Neural cell (in vitro differentiated cells): ENCODE results near the gene TMEM175. TPM values are rescaled to one million over a fixed set of nuclear protein-coding genes. Genes with fewer than 3 reads are reported as not detected.

Experiments used
- H2AFZ ChIP-seq: fragments of 200-600, 300-800 bp; sonication (generic), shearing (Covaris generic); 2 replicates; pipeline ENCODE4 v1.6.0; 2014; ENCODE audit warnings: low read depth, mild to moderate bottlenecking, antibody characterized with exemption, low read length, moderate library complexity
- H3F3A ChIP-seq: fragments of 200-600 bp; shearing (Covaris generic); 2 replicates; pipeline ENCODE4 v1.6.1; 2016; ENCODE audit warnings: mild to moderate bottlenecking, moderate library complexity, mixed read lengths, antibody characterized with exemption, low read length; ENCODE audit not compliant: insufficient read depth, poor library complexity, severe bottlenecking
- H3K27ac ChIP-seq: fragments of 200-600, 300-800 bp; sonication (generic), shearing (Covaris generic); 2 replicates; pipeline ENCODE4 v1.5.1; 2014; ENCODE audit warnings: mild to moderate bottlenecking, low read length, moderate library complexity
- H3K27me3 ChIP-seq: fragments of 300-800, 200-600 bp; sonication (generic), shearing (Covaris generic); 2 replicates; pipeline ENCODE4 v1.6.0; 2014; ENCODE audit warnings: mild to moderate bottlenecking, low read depth, low read length, moderate library complexity; ENCODE audit not compliant: insufficient read depth
- H3K36me3 ChIP-seq: fragments of 300-800, 200-600 bp; sonication (generic), shearing (Covaris generic); 2 replicates; pipeline ENCODE4 v1.5.1; 2014; ENCODE audit warnings: mild to moderate bottlenecking, antibody characterized with exemption, low read length, moderate library complexity; ENCODE audit not compliant: insufficient read depth
- H3K4me2 ChIP-seq: fragments of 300-800, 200-600 bp; sonication (generic), shearing (Covaris generic); 2 replicates; pipeline ENCODE4 v1.6.0; 2014; ENCODE audit warnings: mild to moderate bottlenecking, low read length
- H3K4me3 ChIP-seq: fragments of 300-800, 200-600 bp; sonication (generic), shearing (Covaris generic); 2 replicates; pipeline ENCODE4 v1.5.1; 2014; ENCODE audit warnings: mild to moderate bottlenecking, low read length, moderate library complexity
- H3K79me2 ChIP-seq: fragments of 200-600 bp; shearing (Covaris generic); replicated peaks from 2 replicates; pipeline ENCODE4 v1.6.0; 2014; ENCODE audit warnings: mild to moderate bottlenecking, low read length, moderate library complexity; ENCODE audit not compliant: insufficient read depth
- H3K9ac ChIP-seq: fragments of 300-800, 200-600 bp; sonication (generic), shearing (Covaris generic); 2 replicates; pipeline ENCODE4 v1.6.1; 2016; ENCODE audit warnings: mild to moderate bottlenecking, low read length, mixed read lengths
- H3K9me2 ChIP-seq: fragments of 200-600 bp; shearing (Covaris generic); 2 replicates; pipeline ENCODE4 v1.6.1; 2016; ENCODE audit warnings: mild to moderate bottlenecking, low read length, mixed read lengths; ENCODE audit not compliant: insufficient read depth
- H3K9me3 ChIP-seq: fragments of 200-600, 300-800 bp; sonication (generic), shearing (Covaris generic); 2 replicates; pipeline ENCODE4 v1.6.1; 2016; ENCODE audit warnings: mild to moderate bottlenecking, mixed run types, low read length, moderate library complexity, mixed read lengths
- H4K20me1 ChIP-seq: fragments of 200-600 bp; shearing (Covaris generic); 2 replicates; pipeline ENCODE4 v1.6.1; 2016; ENCODE audit warnings: mild to moderate bottlenecking, mixed run types; ENCODE audit not compliant: insufficient read depth
- EP300 ChIP-seq: fragments of 450-650 bp; conservative IDR thresholded peaks from 2 replicates; pipeline ENCODE4 v1.6.1; 2014; ENCODE audit warnings: antibody characterized with exemption, mild to moderate bottlenecking, moderate library complexity; ENCODE audit not compliant: poor library complexity, severe bottlenecking
- EZH2 ChIP-seq: fragments of 200-600, 300-800 bp; shearing (Covaris generic), sonication (generic); IDR thresholded peaks from 2 replicates; pipeline ENCODE4 v1.6.1; 2014; ENCODE audit warnings: antibody characterized with exemption, low read length, borderline replicate concordance, mild to moderate bottlenecking; ENCODE audit not compliant: insufficient read depth, poor library complexity, severe bottlenecking
- MXI1 ChIP-seq: fragments of 450-650 bp; conservative IDR thresholded peaks from 2 replicates; pipeline ENCODE4 v1.6.1; 2014; ENCODE audit warnings: antibody characterized with exemption, mild to moderate bottlenecking; ENCODE audit not compliant: poor library complexity, severe bottlenecking
- POLR2AphosphoS5 ChIP-seq: IDR thresholded peaks from 2 replicates; pipeline ENCODE4 v1.6.1; 2012
- RAD21 ChIP-seq: fragments of 450-650 bp; conservative IDR thresholded peaks from 2 replicates; pipeline ENCODE4 v1.6.1; 2014; ENCODE audit warnings: antibody characterized with exemption, mild to moderate bottlenecking, moderate library complexity
- SMC3 ChIP-seq: fragments of 450-650 bp; conservative IDR thresholded peaks from 2 replicates; pipeline ENCODE4 v1.6.1; 2014; ENCODE audit warnings: antibody characterized with exemption, mild to moderate bottlenecking, moderate library complexity; ENCODE audit not compliant: poor library complexity
- TAF1 ChIP-seq: IDR thresholded peaks from 2 replicates; pipeline ENCODE4 v1.6.1; 2012; ENCODE audit warnings: low read depth
- polyA plus RNA-seq: library from polyadenylated mRNA; depleted of rRNA; stranded (reverse); fragments of >200 nt; gene quantifications from 2 replicates; pipeline ENCODE4 v1.2.3, GENCODE V29; 2014
- TF ChIP-seq, protein P1 (sequence below): fragments of 450-650 bp; IDR thresholded peaks from 2 replicates; pipeline ENCODE4 v1.5.1; 2014; ENCODE audit warnings: antibody characterized with exemption, mild to moderate bottlenecking, moderate library complexity; ENCODE audit not compliant: poor library complexity, severe bottlenecking
- TF ChIP-seq, protein P2 (sequence below): IDR thresholded peaks from 2 replicates; pipeline ENCODE4 v1.6.1; 2012; ENCODE audit warnings: borderline replicate concordance

TMEM175 gene
- polyA plus RNA-seq, 1 donor from 2014 or later = 36.9 TPM

DNA sequence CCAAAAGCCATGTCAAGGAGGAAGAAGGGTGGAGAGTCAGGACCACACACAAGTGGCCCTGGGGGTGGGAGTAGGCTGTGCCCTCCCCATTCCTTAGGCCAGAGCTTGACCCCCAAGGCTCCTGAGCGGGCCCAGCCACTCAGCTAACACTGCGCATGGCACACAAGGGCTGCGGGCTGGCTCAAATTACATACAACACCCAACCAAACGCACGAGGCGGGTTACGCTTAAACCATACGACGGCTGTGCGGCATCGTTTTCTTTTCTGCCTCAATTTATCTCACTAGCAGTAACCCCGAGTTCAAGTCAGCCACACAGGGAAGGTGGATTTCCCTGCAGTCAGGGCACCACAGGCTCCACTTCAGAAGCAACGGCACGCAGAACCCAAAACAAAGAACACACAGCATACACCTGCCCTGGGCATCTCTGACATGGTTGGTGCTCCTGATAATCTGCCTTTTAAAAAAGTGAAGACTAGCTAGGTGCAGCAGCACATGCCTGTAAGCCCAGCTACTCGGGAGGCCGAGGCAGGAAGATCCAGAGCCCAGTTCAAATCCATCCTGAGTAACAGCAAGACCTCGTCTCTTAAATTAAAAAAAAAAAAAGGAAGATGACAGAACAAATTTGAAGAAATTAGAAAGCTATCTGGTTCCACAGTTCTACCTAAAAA is 3.0 kb upstream of the TMEM175 start:
- H3K4me3 ChIP-seq = no peak overlapping the region
- TF ChIP-seq EP300 = no peak
- TF ChIP-seq TAF1 = no peak
- TF ChIP-seq EZH2 = no peak
- no peak for TF ChIP-seq MXI1
- no peak for TF ChIP-seq SMC3
- TF ChIP-seq, protein P1, sequence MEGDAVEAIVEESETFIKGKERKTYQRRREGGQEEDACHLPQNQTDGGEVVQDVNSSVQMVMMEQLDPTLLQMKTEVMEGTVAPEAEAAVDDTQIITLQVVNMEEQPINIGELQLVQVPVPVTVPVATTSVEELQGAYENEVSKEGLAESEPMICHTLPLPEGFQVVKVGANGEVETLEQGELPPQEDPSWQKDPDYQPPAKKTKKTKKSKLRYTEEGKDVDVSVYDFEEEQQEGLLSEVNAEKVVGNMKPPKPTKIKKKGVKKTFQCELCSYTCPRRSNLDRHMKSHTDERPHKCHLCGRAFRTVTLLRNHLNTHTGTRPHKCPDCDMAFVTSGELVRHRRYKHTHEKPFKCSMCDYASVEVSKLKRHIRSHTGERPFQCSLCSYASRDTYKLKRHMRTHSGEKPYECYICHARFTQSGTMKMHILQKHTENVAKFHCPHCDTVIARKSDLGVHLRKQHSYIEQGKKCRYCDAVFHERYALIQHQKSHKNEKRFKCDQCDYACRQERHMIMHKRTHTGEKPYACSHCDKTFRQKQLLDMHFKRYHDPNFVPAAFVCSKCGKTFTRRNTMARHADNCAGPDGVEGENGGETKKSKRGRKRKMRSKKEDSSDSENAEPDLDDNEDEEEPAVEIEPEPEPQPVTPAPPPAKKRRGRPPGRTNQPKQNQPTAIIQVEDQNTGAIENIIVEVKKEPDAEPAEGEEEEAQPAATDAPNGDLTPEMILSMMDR = no peak
- TF ChIP-seq, protein P2, sequence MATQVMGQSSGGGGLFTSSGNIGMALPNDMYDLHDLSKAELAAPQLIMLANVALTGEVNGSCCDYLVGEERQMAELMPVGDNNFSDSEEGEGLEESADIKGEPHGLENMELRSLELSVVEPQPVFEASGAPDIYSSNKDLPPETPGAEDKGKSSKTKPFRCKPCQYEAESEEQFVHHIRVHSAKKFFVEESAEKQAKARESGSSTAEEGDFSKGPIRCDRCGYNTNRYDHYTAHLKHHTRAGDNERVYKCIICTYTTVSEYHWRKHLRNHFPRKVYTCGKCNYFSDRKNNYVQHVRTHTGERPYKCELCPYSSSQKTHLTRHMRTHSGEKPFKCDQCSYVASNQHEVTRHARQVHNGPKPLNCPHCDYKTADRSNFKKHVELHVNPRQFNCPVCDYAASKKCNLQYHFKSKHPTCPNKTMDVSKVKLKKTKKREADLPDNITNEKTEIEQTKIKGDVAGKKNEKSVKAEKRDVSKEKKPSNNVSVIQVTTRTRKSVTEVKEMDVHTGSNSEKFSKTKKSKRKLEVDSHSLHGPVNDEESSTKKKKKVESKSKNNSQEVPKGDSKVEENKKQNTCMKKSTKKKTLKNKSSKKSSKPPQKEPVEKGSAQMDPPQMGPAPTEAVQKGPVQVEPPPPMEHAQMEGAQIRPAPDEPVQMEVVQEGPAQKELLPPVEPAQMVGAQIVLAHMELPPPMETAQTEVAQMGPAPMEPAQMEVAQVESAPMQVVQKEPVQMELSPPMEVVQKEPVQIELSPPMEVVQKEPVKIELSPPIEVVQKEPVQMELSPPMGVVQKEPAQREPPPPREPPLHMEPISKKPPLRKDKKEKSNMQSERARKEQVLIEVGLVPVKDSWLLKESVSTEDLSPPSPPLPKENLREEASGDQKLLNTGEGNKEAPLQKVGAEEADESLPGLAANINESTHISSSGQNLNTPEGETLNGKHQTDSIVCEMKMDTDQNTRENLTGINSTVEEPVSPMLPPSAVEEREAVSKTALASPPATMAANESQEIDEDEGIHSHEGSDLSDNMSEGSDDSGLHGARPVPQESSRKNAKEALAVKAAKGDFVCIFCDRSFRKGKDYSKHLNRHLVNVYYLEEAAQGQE = no peak
- no peak for TF ChIP-seq RAD21
- TF ChIP-seq POLR2AphosphoS5 = no peak
- no peaks in the 10 kb centered on the region for H3K27me3 ChIP-seq
- no peaks in the 10 kb centered on the region for H4K20me1 ChIP-seq
- H3K4me2 ChIP-seq = no peak overlapping the region
- H3K9ac ChIP-seq = no peak overlapping the region
- no peaks in the 10 kb centered on the region for H3K9me3 ChIP-seq
- H3K9me2 ChIP-seq = no peaks in the 10 kb centered on the region
- no peak overlapping the region for H3K27ac ChIP-seq
- H3K36me3 ChIP-seq = no peaks in the 10 kb centered on the region
- no peaks in the 10 kb centered on the region for H3F3A ChIP-seq
- H2AFZ ChIP-seq = no peak overlapping the region
- H3K79me2 ChIP-seq = peaks cover 40% of the 10 kb centered on the region

DNA sequence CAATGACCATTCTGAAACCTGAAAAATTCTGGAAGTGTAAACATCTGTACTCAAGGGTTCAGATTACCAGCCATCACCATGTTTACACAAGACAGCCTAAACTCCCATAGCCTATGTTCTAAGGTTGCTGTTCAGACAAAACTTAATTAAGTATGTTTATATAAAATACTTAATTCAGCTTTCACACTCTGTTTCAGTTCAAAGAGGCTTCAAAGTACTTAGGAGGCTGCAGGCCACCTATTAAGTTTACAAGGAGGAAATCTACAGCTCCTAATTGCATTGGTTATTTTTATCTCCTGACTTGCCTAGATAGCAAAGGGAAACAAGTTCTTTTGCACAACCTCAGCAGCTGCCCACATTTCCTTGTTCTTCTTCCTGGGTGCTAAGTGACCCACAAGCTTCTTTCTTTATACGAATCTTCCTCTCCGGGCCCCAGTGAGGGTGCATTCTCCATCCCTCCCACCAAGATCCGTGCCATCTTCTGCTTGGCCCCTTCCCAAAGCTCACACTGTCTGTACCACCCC is 2.2 kb upstream of the TMEM175 start:
- no peak overlapping the region for H3K9ac ChIP-seq
- H3K79me2 ChIP-seq = peaks cover 40% of the 10 kb centered on the region
- H3K9me2 ChIP-seq = no peaks in the 10 kb centered on the region
- peak overlapping the region; percentile 79 for H3K4me3 ChIP-seq
- no peak overlapping the region for H3K4me2 ChIP-seq
- no peaks in the 10 kb centered on the region for H3K9me3 ChIP-seq
- no peaks in the 10 kb centered on the region for H3K36me3 ChIP-seq
- no peaks in the 10 kb centered on the region for H3F3A ChIP-seq
- no peaks in the 10 kb centered on the region for H3K27me3 ChIP-seq
- no peak overlapping the region for H3K27ac ChIP-seq
- TF ChIP-seq TAF1 = no peak
- TF ChIP-seq, protein P2 = no peak
- TF ChIP-seq RAD21 = no peak
- TF ChIP-seq, protein P1 = no peak
- TF ChIP-seq POLR2AphosphoS5 = no peak
- no peak for TF ChIP-seq MXI1
- TF ChIP-seq EP300 = no peak
- no peak overlapping the region for H2AFZ ChIP-seq
- no peaks in the 10 kb centered on the region for H4K20me1 ChIP-seq
